GM12872 (cell line): ENCODE data around the gene CCL21.
A peak's percentile ranks its signal among the peaks of the same experiment; 100 is the strongest.

Experiments
- TF ChIP-seq, protein P1 (sequence below): IDR thresholded peaks from 3 replicates; pipeline ENCODE4 v1.5.1; 2011; ENCODE audit warnings: low read depth, mild to moderate bottlenecking, low read length, moderate library complexity; ENCODE audit not compliant: insufficient read depth

The CCL21 gene

DNA sequence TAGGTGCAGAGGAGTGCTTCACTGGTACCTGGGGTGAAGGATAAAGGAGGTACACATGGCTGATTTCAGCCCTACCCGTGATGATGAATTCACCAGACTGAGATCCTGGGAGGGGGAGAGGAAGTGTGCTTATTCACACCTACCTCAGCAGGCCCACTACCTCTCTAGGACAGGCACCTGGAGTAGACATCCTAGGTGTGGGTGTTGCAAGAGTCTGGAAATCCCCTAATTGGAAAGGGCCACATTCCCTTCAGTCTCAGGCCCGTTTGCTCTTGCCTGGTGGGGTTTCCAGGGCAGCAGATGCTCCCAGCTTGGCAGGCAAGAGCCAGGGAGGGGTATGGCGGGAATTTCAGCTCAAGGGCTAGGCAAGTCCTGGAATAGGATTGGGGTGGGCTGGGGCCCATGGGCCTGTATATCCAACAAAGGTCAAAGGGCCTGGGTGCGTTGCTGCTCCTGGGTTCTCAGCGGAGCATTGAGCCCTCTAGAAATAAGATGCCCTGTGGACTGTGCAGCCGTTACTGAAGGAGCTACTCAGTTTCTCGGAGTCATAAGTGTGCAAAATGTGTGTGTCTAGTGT, 5.8 kb upstream of the CCL21 start:
- TF ChIP-seq, protein P1, sequence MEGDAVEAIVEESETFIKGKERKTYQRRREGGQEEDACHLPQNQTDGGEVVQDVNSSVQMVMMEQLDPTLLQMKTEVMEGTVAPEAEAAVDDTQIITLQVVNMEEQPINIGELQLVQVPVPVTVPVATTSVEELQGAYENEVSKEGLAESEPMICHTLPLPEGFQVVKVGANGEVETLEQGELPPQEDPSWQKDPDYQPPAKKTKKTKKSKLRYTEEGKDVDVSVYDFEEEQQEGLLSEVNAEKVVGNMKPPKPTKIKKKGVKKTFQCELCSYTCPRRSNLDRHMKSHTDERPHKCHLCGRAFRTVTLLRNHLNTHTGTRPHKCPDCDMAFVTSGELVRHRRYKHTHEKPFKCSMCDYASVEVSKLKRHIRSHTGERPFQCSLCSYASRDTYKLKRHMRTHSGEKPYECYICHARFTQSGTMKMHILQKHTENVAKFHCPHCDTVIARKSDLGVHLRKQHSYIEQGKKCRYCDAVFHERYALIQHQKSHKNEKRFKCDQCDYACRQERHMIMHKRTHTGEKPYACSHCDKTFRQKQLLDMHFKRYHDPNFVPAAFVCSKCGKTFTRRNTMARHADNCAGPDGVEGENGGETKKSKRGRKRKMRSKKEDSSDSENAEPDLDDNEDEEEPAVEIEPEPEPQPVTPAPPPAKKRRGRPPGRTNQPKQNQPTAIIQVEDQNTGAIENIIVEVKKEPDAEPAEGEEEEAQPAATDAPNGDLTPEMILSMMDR = no peak

DNA sequence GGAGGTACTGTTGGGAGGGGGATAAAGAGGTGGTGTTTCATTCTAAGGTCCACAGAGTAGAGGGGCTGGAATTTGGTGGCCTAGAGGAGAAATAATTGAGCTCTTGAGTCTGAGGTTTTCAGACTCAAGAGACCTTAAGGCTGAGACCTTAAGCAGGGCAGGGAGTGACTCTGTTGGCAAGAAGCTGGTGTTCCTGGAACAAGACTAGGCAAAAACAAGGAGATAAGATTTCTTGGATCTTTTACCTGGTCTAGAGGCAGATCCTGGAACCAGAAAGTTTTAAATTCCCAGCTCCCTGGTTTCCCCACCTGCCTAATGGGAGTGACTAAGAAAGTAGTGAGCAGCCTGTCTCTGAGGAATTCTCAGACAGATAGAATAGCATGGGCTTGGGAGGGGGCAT, 4.1 kb upstream of the CCL21 start:
- TF ChIP-seq, protein P1 = no peak

DNA sequence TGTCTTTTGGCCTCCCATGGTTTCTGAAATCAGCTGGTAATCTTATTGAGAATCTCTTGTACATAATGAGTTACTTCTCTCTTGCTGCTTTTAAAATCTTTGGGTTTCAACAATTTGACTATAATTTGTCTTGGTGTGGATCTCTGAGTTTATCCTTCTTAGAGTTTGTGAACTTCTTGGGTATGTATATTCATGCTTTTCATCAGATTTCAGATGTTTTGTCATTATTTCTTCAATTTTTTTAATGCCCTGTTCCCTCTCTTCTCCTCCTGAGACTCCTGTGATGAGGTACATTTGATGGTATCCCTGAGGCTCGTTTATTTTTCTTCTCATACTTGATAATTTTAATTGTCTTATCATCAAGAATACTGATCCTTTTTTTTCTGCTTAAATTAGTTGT, 2.2 kb upstream of the CCL21 start:
- TF ChIP-seq, protein P1 = no peak

DNA sequence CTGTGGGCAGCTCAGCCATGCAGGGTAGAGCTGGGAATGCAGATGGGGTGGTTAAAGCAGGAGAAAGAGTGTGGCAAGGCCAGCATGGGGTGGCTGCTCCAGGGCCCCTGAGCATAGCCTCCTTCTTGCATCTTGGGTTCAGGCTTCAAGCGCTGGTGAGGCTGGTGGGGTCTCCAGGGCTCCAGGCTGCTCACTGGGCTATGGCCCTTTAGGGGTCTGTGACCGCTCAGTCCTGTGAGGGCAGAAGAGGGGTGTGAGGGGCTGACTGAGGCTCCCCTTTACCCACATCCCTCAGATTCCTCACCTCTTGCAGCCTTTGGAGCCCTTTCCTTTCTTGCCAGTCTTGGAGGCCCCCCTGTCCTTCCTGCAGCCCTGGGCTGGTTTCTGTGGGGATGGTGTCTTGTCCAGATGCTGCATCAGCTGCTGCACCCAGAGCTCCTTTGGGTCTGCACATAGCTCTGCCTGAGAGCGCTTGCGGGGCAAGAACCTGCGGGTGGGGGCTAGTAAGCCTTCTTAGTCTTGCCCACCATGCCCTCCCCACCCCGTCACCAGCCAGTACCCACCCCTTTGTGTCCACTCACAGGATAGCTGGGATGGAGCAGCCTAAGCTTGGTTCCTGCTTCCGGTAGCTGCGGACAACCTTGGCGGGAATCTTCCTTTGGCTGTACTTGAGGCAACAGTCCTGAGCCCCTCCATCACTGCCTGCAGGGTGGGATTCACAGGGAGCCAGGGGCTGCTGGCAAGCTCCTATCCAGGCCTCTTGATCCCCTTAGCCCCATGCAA, 549 bp downstream of the CCL21 start:
- TF ChIP-seq, protein P1 = no peak

DNA sequence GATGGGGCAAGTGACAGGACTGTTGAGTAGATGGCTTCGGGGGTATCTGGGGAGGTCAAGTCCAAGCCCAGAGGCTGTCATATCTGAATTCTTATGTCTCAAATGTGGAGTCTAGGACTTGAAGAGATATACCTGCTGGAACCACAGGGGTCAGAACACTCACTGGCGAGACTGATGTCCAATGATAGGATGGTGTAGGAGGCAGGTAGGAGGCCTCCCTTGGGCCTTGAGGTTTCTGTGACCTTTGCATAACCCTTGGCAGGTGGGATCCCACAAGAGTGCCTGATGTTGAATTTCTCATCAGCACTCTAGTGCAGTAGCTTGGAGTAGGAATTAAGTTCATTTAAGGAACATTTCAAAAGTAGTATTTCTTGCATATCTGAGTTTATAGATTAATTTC, 2.8 kb downstream of the CCL21 start:
- TF ChIP-seq, protein P1 = no peak

DNA sequence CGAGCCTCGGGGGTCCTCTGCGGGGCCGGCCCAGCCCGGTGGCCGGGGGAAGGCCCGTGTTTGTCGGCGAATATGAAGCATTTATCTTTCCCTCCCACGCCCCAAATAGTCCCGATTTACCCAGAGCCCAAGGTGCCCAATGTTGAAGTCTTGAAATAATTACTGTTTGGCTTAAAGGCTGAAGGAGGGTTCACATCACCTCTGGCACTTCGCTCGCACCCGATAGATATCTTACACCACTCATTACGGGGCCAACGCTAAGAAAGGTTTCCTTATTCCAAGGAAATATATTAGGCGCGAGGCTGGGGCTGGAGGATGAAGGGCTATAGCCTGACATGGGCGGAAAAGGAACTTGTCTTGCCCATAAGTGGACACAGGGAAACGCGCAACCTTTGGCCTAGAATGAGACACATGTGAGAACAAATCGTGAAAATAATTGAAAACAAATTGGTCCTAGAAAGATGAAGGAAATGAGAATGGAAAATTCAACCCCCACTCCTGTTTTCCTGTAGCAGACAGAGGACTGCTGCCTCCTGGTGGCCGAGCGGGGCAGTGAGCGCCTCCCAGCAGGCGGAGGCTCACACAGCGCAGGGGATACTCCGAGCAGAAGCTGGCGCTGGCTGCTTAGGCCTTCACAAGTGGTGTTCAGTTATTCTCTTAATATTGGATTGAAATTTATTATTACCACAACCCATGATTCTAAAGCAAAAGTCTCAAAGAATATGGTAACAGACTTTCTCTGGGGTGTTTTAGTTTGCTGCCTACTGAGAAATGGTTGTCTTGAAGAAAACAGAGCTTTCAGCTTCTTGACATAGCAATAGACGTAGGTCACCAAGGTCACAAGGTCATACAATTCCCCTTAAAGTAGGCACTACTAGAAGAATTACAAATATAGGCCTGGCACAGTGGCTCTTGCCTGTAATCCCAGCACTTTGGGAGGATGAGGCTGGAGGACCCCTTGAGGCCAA, 7.9 kb downstream of the CCL21 start:
- TF ChIP-seq, protein P1 = peak; percentile 98
